Ovary (tissue), 9 donors: Measurements from ENCODE around the gene ACTN1. TPM values are rescaled to one million over a fixed set of nuclear protein-coding genes. Genes with fewer than 3 reads are reported as not detected.
"Not testable (repeated sequence)": the region's sequence is repeated elsewhere in the genome, so short reads cannot be mapped to it uniquely, and the experiment has no call there.

Source experiments
- DNase-seq, 5 donors: peaks; one replicate each; pipeline ENCODE4 v3.0.0-alpha.2; 2019 to 2020
- H3K27ac ChIP-seq, 2 donors: fragments of 200-600 bp; one replicate each; pipeline versions ENCODE4 v1.5.1 to v1.8.0; 2019 to 2022
- H3K27me3 ChIP-seq: fragments of 200-600 bp; one replicate; pipeline ENCODE4 v1.8.0; 2022
- H3K36me3 ChIP-seq: fragments of 200-600 bp; sonication (generic); one replicate; pipeline ENCODE4 v1.5.1; 2019
- H3K4me1 ChIP-seq: one replicate; pipeline ENCODE4 v1.8.1; 2013; ENCODE audit warnings: mild to moderate bottlenecking, moderate library complexity; ENCODE audit not compliant: insufficient read depth
- H3K4me3 ChIP-seq: fragments of 200-600 bp; sonication (generic); one replicate; pipeline ENCODE4 v1.5.1; 2017
- H3K9me3 ChIP-seq, 2 donors: fragments of 200-600 bp in 1 of 2; sonication (generic) in 1 of 2; one replicate each; pipeline versions ENCODE4 v1.5.1 to v1.8.1; 2013 to 2019; ENCODE audit warnings: mild to moderate bottlenecking in 1 of 2, moderate library complexity in 1 of 2
- EP300 ChIP-seq: sonication (generic); formaldehyde crosslinking; IDR thresholded peaks from one replicate; pipeline ENCODE4 v1.6.1; 2017; ENCODE audit warnings: antibody characterized with exemption
- POLR2A ChIP-seq: fragments of 450-650 bp; IDR thresholded peaks from one replicate; pipeline ENCODE4 v1.6.1; 2017; ENCODE audit warnings: antibody characterized with exemption, mild to moderate bottlenecking, moderate library complexity
- WGBS, 3 donors: extraction: QIAGEN DNeasy Blood & Tissue Kit in 1 of 3; methylation state at CpG; one replicate each; pipeline versions ENCODE4 v1.1.5 to v1.1.7; 2013 to 2017; 5-methylcytosine and 5-hydroxymethylcytosine counted together
- intact Hi-C, 4 donors: fragments of 100-400 bp; cut with DNase I; formaldehyde crosslinking; loops; one replicate each; pipeline versions ENCODE4 v1.11.0 to v1.15.1; 2022 to 2023
- polyA plus RNA-seq, 2 donors: library from polyadenylated mRNA; stranded (reverse); fragments of 200-250 nt in 1 of 2; fragments of 350-450 nt in 1 of 2; fragmentation: Illumina TruSeq in 1 of 2; extraction: RNeasy Lipid Tissue Mini Kit (QIAGEN cat#74804) in 1 of 2; gene quantifications; one replicate each; pipeline ENCODE4 v1.2.3, GENCODE V29; 2013 to 2014
- total RNA-seq, 7 donors: library from RNA; depleted of rRNA in 2 of 7; stranded (reverse); fragments of >200 nt in 2 of 7; fragmentation: NEBNext Ultra II Directional in 3 of 7; extraction: Animal tissue kit (Norgen Biotek cat#: 25700) in 3 of 7; gene quantifications; one replicate each; pipeline versions ENCODE4 v1.1.0 to v1.2.4, GENCODE V29; 2016 to 2023
- TF ChIP-seq, protein P1 (sequence below), 3 donors: fragments of 450-650 bp in 2 of 3; fragments of 200-600 bp in 1 of 3; IDR thresholded peaks; one replicate each; pipeline versions ENCODE4 v1.5.1 to v1.8.0; 2016 to 2022; ENCODE audit warnings: antibody characterized with exemption in 3 of 3, mild to moderate bottlenecking in 1 of 3
- donor health status: DM: no; HTN: no; CAD: no; lungs with moderate emphysema.
- donor health status: DM: no; HTN: no; CAD: no.
- donor health status: Bipolar disorder and iron deficiency.
- donor health status: DM: yes; HTN: yes; CAD: no.
- donor health status: DM: no; HTN: no; CAD: no.
- donor health status: DM: yes; HTN: yes; CAD: no.

ACTN1 gene
- total and polyA plus RNA-seq, 9 donors, result 39.0 to 203 (median 138) TPM

DNA sequence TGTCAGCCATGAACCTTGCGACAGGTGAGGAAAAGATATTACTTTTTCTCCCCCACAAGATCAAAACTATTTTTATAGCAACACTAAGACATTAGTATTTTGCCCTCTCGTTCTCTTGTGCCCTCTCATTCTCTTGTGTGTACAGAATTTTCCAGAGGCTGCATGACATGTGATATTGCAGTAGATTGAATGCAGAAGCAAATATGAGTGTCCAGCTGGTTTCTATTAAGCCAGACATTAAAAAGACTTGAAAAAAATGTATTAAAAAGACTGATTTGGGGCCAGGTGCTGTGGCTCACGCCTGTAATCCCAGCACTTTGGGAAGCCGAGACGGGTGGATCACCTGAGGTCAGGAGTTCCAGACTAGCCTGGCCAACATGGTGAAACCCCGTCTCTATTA is 122.5 kb downstream of the ACTN1 start:
- Histone ChIP-seq H3K27me3 (no peaks in the 10 kb centered on the region), H3K27ac (no peak overlapping the region), H3K4me3 (no peak overlapping the region), H3K9me3 (no peaks in the 10 kb centered on the region), H3K36me3 (no peaks in the 10 kb centered on the region), H3K4me1 (no peaks in the 10 kb centered on the region)
- DNase-seq, result no peak
- intact Hi-C loops, result no loop called here
- WGBS, 3 donors, result 56 to 76% (median 72%) methylated on average over 6 of the region's 6 CpGs
- TF ChIP-seq, protein P1, sequence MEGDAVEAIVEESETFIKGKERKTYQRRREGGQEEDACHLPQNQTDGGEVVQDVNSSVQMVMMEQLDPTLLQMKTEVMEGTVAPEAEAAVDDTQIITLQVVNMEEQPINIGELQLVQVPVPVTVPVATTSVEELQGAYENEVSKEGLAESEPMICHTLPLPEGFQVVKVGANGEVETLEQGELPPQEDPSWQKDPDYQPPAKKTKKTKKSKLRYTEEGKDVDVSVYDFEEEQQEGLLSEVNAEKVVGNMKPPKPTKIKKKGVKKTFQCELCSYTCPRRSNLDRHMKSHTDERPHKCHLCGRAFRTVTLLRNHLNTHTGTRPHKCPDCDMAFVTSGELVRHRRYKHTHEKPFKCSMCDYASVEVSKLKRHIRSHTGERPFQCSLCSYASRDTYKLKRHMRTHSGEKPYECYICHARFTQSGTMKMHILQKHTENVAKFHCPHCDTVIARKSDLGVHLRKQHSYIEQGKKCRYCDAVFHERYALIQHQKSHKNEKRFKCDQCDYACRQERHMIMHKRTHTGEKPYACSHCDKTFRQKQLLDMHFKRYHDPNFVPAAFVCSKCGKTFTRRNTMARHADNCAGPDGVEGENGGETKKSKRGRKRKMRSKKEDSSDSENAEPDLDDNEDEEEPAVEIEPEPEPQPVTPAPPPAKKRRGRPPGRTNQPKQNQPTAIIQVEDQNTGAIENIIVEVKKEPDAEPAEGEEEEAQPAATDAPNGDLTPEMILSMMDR (IDR thresholded peaks at IDR 0.05), result no peak
- TF ChIP-seq EP300 (no peak), POLR2A (no peak)

DNA sequence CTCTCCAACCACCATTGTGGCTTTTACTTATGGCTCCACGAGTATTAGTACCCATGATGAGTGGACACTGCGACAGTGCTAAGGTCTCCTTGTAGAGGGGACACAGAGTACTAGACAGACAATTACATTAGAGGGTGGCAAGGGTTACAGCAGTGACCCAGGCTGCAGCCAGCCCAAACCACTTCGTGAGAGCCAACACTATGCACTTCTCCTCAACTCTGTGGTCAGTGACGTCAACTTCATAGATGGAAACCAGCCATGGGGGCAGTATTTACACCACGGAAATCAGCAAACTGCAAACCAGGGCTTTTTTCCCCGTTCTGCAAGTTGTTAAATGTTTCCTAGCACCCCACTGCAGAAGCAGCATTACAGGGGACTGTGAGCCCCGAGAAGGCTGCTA is 124.7 kb downstream of the ACTN1 start:
- DNase-seq, result no peak
- H3K4me3 ChIP-seq, result no peak overlapping the region
- H3K36me3 ChIP-seq, result no peaks in the 10 kb centered on the region
- H3K4me1 ChIP-seq, result no peaks in the 10 kb centered on the region
- TF ChIP-seq POLR2A, result no peak
- TF ChIP-seq, protein P1 (IDR thresholded peaks at IDR 0.05), result no peak
- TF ChIP-seq EP300, result no peak
- H3K27me3 ChIP-seq, result no peaks in the 10 kb centered on the region
- no peak overlapping the region for H3K27ac ChIP-seq
- no peaks in the 10 kb centered on the region for H3K9me3 ChIP-seq
- intact Hi-C loops, result no loop called here
- 85 to 90% (median 87%) methylated on average over 7 of the region's 7 CpGs for WGBS, 3 donors

DNA sequence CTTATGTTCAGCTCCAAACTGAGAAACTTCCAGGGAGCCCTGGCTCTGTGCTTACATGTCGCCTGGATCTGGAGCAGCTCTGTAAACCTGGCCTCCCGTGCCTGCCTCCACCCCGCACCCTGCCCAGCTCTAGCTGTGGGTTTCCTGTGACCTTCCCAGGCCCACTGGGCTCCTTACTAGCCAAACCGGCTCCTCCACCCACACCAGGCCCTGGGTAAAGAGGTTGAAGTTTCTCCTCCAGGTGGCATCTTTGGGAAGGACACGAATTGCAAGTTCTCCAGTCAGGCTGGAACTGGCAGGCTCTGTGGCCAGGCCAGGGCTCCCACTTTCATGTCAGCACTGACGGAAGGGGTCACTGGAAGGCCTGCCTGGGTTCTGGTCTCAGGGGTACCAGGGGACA is 125.4 kb downstream of the ACTN1 start:
- Histone ChIP-seq H3K36me3 (no peaks in the 10 kb centered on the region), H3K4me1 (no peaks in the 10 kb centered on the region), H3K27ac (no peak overlapping the region), H3K27me3 (no peaks in the 10 kb centered on the region), H3K9me3 (no peaks in the 10 kb centered on the region), H3K4me3 (no peak overlapping the region)
- TF ChIP-seq POLR2A (no peak), EP300 (no peak)
- TF ChIP-seq, protein P1 (IDR thresholded peaks at IDR 0.05), result no peak
- DNase-seq, result no peak
- intact Hi-C loops, result no loop called here
- WGBS, 3 donors, result 89 to 96% (median 95%) methylated on average over 6 of the region's 6 CpGs

DNA sequence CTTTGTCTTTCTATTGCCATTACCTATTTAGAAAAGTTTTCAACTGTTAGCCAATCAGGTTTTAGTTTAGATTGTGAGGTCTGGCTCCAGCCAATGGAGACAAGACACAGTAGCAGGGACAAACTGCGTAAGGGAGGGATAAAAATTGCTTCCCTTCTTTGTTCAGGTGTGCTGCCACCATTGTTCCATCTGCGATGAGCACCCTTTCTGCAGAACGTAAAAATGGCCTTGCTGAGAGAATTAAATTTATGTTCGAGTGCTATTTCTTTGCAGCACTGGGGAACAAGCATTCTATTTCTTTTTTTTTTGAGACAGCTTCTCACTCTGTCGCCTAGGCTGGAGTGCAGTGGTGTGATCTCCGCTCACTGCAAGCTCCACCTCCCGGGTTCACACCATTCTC is 126.6 kb downstream of the ACTN1 start:
- H3K36me3 ChIP-seq, intact Hi-C loops: not testable (repeated sequence)
- 84 to 97% (median 94%) methylated on average over 7 of the region's 7 CpGs for WGBS, 3 donors

DNA sequence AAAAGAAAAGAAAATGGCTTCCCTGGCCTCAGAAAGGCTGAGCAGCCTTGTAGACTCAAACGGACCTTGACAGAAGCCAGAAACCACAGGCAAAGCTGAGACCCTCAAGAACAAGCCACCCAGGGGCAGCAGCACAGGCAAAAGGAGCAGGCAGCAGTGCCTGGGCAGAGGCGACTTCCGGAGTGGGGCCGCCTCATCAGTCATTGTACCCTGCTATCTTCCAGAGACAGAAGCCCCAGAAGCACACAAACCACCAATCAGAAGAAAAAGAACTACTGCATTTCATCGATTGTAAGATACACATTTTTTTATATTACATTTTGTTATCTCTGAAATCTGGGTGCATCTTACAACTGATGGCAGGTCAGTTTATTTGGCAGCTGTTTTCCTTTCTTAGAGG is 128.0 kb downstream of the ACTN1 start:
- intact Hi-C loops, result no loop called here
- Histone ChIP-seq H3K4me3 (no peak overlapping the region), H3K27me3 (no peaks in the 10 kb centered on the region), H3K4me1 (no peaks in the 10 kb centered on the region), H3K36me3 (no peaks in the 10 kb centered on the region), H3K9me3 (no peaks in the 10 kb centered on the region), H3K27ac (no peak overlapping the region)
- TF ChIP-seq POLR2A, result no peak
- TF ChIP-seq, protein P1 (IDR thresholded peaks at IDR 0.05), result no peak
- TF ChIP-seq EP300, result no peak
- 80 to 89% (median 81%) methylated on average over 5 of the region's 5 CpGs for WGBS, 3 donors
- no peak for DNase-seq

More for the DNA sequence above, 126.6 kb downstream of the ACTN1 start:
- H3K27me3 ChIP-seq, H3K4me1 ChIP-seq, H3K4me3 ChIP-seq, H3K9me3 ChIP-seq, H3K27ac ChIP-seq, DNase-seq: not testable (repeated sequence)
